ENCODE data around the gene AP4M1.

Gene AP4M1

GRCh38 chr7:100072462-100072861 is 29.0 kb upstream of the AP4M1 start:
- H3K27me3 ChIP-seq = no peaks in the 10 kb centered on the region
- H3K9me3 ChIP-seq = peaks cover 18% of the 10 kb centered on the region
- TF ChIP-seq, protein P1, sequence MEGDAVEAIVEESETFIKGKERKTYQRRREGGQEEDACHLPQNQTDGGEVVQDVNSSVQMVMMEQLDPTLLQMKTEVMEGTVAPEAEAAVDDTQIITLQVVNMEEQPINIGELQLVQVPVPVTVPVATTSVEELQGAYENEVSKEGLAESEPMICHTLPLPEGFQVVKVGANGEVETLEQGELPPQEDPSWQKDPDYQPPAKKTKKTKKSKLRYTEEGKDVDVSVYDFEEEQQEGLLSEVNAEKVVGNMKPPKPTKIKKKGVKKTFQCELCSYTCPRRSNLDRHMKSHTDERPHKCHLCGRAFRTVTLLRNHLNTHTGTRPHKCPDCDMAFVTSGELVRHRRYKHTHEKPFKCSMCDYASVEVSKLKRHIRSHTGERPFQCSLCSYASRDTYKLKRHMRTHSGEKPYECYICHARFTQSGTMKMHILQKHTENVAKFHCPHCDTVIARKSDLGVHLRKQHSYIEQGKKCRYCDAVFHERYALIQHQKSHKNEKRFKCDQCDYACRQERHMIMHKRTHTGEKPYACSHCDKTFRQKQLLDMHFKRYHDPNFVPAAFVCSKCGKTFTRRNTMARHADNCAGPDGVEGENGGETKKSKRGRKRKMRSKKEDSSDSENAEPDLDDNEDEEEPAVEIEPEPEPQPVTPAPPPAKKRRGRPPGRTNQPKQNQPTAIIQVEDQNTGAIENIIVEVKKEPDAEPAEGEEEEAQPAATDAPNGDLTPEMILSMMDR (IDR thresholded peaks at IDR 0.05; ENCODE audit: low read depth, low read length) = no peak
- DNase-seq = no peak
- H3K4me1 ChIP-seq = no peaks in the 10 kb centered on the region
- H3K4me3 ChIP-seq (ENCODE audit: low read depth, low read length) = no peak overlapping the region
- H3K36me3 ChIP-seq = peaks cover 96% of the 10 kb centered on the region

DNA sequence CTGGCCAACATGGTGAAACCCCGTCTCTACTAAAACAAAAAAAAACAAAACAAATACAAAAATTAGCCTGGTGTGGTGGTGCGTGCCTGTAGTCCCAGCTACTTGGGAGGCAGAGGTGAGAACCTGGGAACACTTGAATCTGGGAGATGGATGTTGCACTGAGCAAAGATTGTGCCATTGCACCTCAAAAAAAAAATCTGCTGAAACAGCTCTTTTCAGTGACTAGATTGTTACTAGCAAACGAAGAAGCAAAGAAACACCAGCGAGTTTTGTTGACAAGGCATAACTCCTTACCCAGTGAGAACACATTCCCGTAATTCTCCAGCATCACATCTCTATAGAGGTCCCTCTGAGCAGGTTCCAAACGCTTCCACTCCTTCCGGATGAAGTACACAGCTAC is 26.6 kb upstream of the AP4M1 start:
- no peak for DNase-seq
- H3K4me1 ChIP-seq = no peaks in the 10 kb centered on the region
- peaks cover 99% of the 10 kb centered on the region for H3K36me3 ChIP-seq
- TF ChIP-seq, protein P1 (IDR thresholded peaks at IDR 0.05; ENCODE audit: low read depth, low read length) = no peak
- no peak overlapping the region for H3K4me3 ChIP-seq (ENCODE audit: low read depth, low read length)
- H3K9me3 ChIP-seq = peaks cover 18% of the 10 kb centered on the region
- H3K27me3 ChIP-seq = no peaks in the 10 kb centered on the region

GRCh38 chr7:100075418-100075817 is 26.0 kb upstream of the AP4M1 start:
- Histone ChIP-seq H3K4me3 (ENCODE audit: low read depth, low read length) (no peak overlapping the region), H3K4me1 (no peaks in the 10 kb centered on the region), H3K36me3 (peaks cover 97% of the 10 kb centered on the region), H3K27me3 (no peaks in the 10 kb centered on the region), H3K9me3 (peaks cover 18% of the 10 kb centered on the region)
- no peak for DNase-seq
- TF ChIP-seq, protein P1 (IDR thresholded peaks at IDR 0.05; ENCODE audit: low read depth, low read length) = no peak

- Histone ChIP-seq H3K4me3 (ENCODE audit: low read depth, low read length) (no peak overlapping the region), H3K9me3 (peaks cover 5% of the 10 kb centered on the region; the same call in 1 of the 2 replicates), H3K27me3 (no peaks in the 10 kb centered on the region), H3K36me3 (peaks cover 86% of the 10 kb centered on the region), H3K4me1 (no peaks in the 10 kb centered on the region)
- TF ChIP-seq, protein P1 (IDR thresholded peaks at IDR 0.05; ENCODE audit: low read depth, low read length) = no peak
- DNase-seq = no peak
These were observed 24.2 kb upstream of the AP4M1 start for GRCh38 chr7:100077205-100077604.

GRCh38 chr7:100079024-100079560 is 22.4 kb upstream of the AP4M1 start:
- no peak overlapping the region for H3K4me3 ChIP-seq (ENCODE audit: low read depth, low read length)
- DNase-seq = no peak
- H3K36me3 ChIP-seq = peaks cover 67% of the 10 kb centered on the region
- H3K27me3 ChIP-seq = no peaks in the 10 kb centered on the region
- TF ChIP-seq, protein P1 (IDR thresholded peaks at IDR 0.05; ENCODE audit: low read depth, low read length) = no peak
- H3K9me3 ChIP-seq = no peaks in the 10 kb centered on the region
- H3K4me1 ChIP-seq = no peaks in the 10 kb centered on the region

DNA sequence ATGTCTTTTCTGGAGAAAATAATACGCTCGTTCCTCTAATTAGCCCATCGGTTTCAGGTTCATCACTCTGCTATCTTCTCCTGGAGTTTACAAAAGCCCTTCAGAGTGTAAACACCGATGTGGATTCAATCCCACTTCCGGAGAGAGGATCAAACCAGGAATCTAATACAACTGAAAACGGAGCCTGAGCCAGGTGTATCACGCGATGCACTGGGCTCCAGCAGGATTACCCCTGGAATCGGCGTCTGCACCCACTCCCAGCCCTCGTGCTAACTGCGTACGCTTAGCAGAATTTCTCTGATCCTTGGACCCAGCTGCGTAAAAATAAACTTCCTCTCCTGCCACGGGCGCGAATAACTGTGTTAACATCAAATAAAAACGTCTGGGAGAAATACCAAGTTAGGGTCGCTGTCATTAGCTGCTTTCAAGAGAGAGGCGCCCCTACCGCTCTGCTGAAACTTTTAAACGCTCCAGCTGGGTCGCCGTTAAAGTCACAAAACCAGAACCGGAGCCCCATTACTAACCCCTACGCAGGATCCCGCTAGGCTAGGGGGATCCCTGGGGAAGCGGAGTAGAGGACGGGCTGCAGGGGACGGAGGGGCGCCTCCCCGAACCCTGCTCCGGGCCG is 20.4 kb upstream of the AP4M1 start:
- Histone ChIP-seq H3K27me3 (no peaks in the 10 kb centered on the region), H3K9me3 (no peaks in the 10 kb centered on the region), H3K4me3 (ENCODE audit: low read depth, low read length) (peak overlapping the region; percentile 94), H3K4me1 (no peaks in the 10 kb centered on the region), H3K36me3 (peaks cover 48% of the 10 kb centered on the region)
- TF ChIP-seq, protein P1 (IDR thresholded peaks at IDR 0.05; ENCODE audit: low read depth, low read length) = no peak
- no peak for DNase-seq

All from BE2C (cell line).